Stimulated activated CD8-positive, alpha-beta memory T cell treated with anti-CD3 and anti-CD28 coated beads, Interleukin-2, amount 100 ng/mL, for 48 hours (primary cell): ENCODE data around the gene AIG1.
"Not testable (repeated sequence)": the region's sequence is repeated elsewhere in the genome, so short reads cannot be mapped to it uniquely, and the experiment has no call there.

Source experiments
- DNase-seq, 2 donors: peaks; one replicate each; pipeline ENCODE4 v3.0.0-alpha.2; 2020; ENCODE audit warnings: low read depth in 2 of 2

The AIG1 gene

GRCh38 chr6:143329323-143329722 lies 268.6 kb downstream of the AIG1 start:
- no peak for DNase-seq

- no peak for DNase-seq
Observed at GRCh38 chr6:143331362-143331761, 270.7 kb downstream of the AIG1 start.

- DNase-seq = no peak
Observed at GRCh38 chr6:143332153-143332845, 271.6 kb downstream of the AIG1 start.

GRCh38 chr6:143333081-143333480 lies 272.4 kb downstream of the AIG1 start:
- no peak for DNase-seq

- no peak for DNase-seq
Observed at GRCh38 chr6:143333749-143334520, 273.2 kb downstream of the AIG1 start.

GRCh38 chr6:143335865-143336264 lies 275.2 kb downstream of the AIG1 start:
- DNase-seq = no peak

- DNase-seq = no peak
Observed at GRCh38 chr6:143336446-143337152, 275.9 kb downstream of the AIG1 start.

GRCh38 chr6:143337201-143337949 lies 276.7 kb downstream of the AIG1 start:
- peak; percentile 50 to 51 for DNase-seq

GRCh38 chr6:143339223-143339622 lies 278.5 kb downstream of the AIG1 start:
- no peak for DNase-seq

- DNase-seq = not testable (repeated sequence)
Observed at GRCh38 chr6:143345477-143345876, 284.8 kb downstream of the AIG1 start.

- DNase-seq = no peak
Observed at GRCh38 chr6:143346004-143346403, 285.3 kb downstream of the AIG1 start.

GRCh38 chr6:143348531-143348930 lies 287.8 kb downstream of the AIG1 start:
- no peak for DNase-seq

GRCh38 chr6:143349530-143349929 lies 288.8 kb downstream of the AIG1 start:
- no peak for DNase-seq

GRCh38 chr6:143356101-143356880 lies 295.6 kb downstream of the AIG1 start:
- no peak for DNase-seq

GRCh38 chr6:143357152-143357551 lies 296.5 kb downstream of the AIG1 start:
- DNase-seq = no peak

GRCh38 chr6:143357561-143358255 lies 297.0 kb downstream of the AIG1 start:
- no peak for DNase-seq

- DNase-seq = no peak
Observed at GRCh38 chr6:143361536-143362191, 301.0 kb downstream of the AIG1 start.

- no peak for DNase-seq
Observed at GRCh38 chr6:143362192-143362558, 301.5 kb downstream of the AIG1 start.

- DNase-seq = no peak
Observed at GRCh38 chr6:143363299-143363698, 302.6 kb downstream of the AIG1 start.

GRCh38 chr6:143368426-143368825 lies 307.7 kb downstream of the AIG1 start:
- no peak for DNase-seq
